ENCODE data around the gene PIEZO2. TPM values are rescaled to one million over a fixed set of nuclear protein-coding genes. Genes with fewer than 3 reads are reported as not detected.

The PIEZO2 gene
- total RNA-seq, 1 experiment from 2014 or later: 0.57 TPM

- in situ Hi-C loops (cut with HindIII; ENCODE audit: low pct_unique_long_range_greater_than_20kb, low sequenced_read_pairs): no loop called here
- no peak for ATAC-seq
- Histone ChIP-seq H3K4me3 (ENCODE audit: low read depth in 2 of 2, low read length in 2 of 2) (no peak overlapping the region), H3K27me3 (ENCODE audit: control insufficient read depth, insufficient read depth, low read length) (no peaks in the 10 kb centered on the region), H3K27ac (ENCODE audit: low read length) (no peak overlapping the region), H3K36me3 (ENCODE audit: control insufficient read depth, insufficient read depth, low read length) (no peaks in the 10 kb centered on the region), H3K4me1 (ENCODE audit: control insufficient read depth, insufficient read depth, low read length) (no peaks in the 10 kb centered on the region), H3K9me3 (ENCODE audit: control insufficient read depth, insufficient read depth, low read depth, low read length) (no peaks in the 10 kb centered on the region)
- TF ChIP-seq, protein P1, sequence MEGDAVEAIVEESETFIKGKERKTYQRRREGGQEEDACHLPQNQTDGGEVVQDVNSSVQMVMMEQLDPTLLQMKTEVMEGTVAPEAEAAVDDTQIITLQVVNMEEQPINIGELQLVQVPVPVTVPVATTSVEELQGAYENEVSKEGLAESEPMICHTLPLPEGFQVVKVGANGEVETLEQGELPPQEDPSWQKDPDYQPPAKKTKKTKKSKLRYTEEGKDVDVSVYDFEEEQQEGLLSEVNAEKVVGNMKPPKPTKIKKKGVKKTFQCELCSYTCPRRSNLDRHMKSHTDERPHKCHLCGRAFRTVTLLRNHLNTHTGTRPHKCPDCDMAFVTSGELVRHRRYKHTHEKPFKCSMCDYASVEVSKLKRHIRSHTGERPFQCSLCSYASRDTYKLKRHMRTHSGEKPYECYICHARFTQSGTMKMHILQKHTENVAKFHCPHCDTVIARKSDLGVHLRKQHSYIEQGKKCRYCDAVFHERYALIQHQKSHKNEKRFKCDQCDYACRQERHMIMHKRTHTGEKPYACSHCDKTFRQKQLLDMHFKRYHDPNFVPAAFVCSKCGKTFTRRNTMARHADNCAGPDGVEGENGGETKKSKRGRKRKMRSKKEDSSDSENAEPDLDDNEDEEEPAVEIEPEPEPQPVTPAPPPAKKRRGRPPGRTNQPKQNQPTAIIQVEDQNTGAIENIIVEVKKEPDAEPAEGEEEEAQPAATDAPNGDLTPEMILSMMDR (IDR thresholded peaks at IDR 0.05): no peak
- TF ChIP-seq REST (IDR thresholded peaks at IDR 0.05; ENCODE audit: insufficient read depth in 1 of 2, low read depth in 2 of 2, low read length in 1 of 2) (no peak), POLR2AphosphoS5 (IDR thresholded peaks at IDR 0.05; ENCODE audit: low read depth, low read length) (no peak), TCF7L2 (IDR thresholded peaks at IDR 0.05; ENCODE audit: low read depth, low read length) (no peak), SIN3A (IDR thresholded peaks at IDR 0.05; ENCODE audit: borderline replicate concordance, insufficient read depth, low read depth, low read length) (no peak)
- no peak for DNase-seq (ENCODE audit: low read depth, low spot score)
- intact Hi-C loops (cut with micrococcal nuclease; ENCODE audit: unreplicated experiment): no loop called here
- no TSS peak for BruUV-seq (replicated peaks)
- CTCF ChIA-PET: no interaction called here
- POLR2A ChIA-PET: no interaction called here
These were observed 305.8 kb downstream of the PIEZO2 start for GRCh38 chr18:10843565-10843964.

- Histone ChIP-seq H3K27me3 (ENCODE audit: control insufficient read depth, insufficient read depth, low read length) (no peaks in the 10 kb centered on the region), H3K4me1 (ENCODE audit: control insufficient read depth, insufficient read depth, low read length) (no peaks in the 10 kb centered on the region), H3K4me3 (ENCODE audit: low read depth in 2 of 2, low read length in 2 of 2) (no peak overlapping the region), H3K9me3 (ENCODE audit: control insufficient read depth, insufficient read depth, low read depth, low read length) (no peaks in the 10 kb centered on the region), H3K36me3 (ENCODE audit: control insufficient read depth, insufficient read depth, low read length) (no peaks in the 10 kb centered on the region), H3K27ac (ENCODE audit: low read length) (no peak overlapping the region)
- intact Hi-C loops (cut with micrococcal nuclease; ENCODE audit: unreplicated experiment): no loop called here
- POLR2A ChIA-PET: interaction anchor here (0.6 kb wide), 1 partner anchor 559 kb away, joined by 4 read pairs; no protein-coding TSS in a partner anchor
- ATAC-seq (no peak), DNase-seq (ENCODE audit: low read depth, low spot score) (no peak)
- BruUV-seq (replicated peaks): no TSS peak
- CTCF ChIA-PET: no interaction called here
- in situ Hi-C loops (cut with HindIII; ENCODE audit: low pct_unique_long_range_greater_than_20kb, low sequenced_read_pairs): no loop called here
- TF ChIP-seq REST (IDR thresholded peaks at IDR 0.05; ENCODE audit: insufficient read depth in 1 of 2, low read depth in 2 of 2, low read length in 1 of 2): no peak
- no peak for TF ChIP-seq TCF7L2 (IDR thresholded peaks at IDR 0.05; ENCODE audit: low read depth, low read length)
- no peak for TF ChIP-seq POLR2AphosphoS5 (IDR thresholded peaks at IDR 0.05; ENCODE audit: low read depth, low read length)
- TF ChIP-seq SIN3A (IDR thresholded peaks at IDR 0.05; ENCODE audit: borderline replicate concordance, insufficient read depth, low read depth, low read length): no peak
- TF ChIP-seq, protein P1 (IDR thresholded peaks at IDR 0.05): no peak
These were observed 306.5 kb downstream of the PIEZO2 start for GRCh38 chr18:10842861-10843260.

All from Panc1 (cell line).